HG03097 (cell line): Measurements from ENCODE around the gene FOXO1.
A peak's percentile ranks its signal among the peaks of the same experiment; 100 is the strongest.

Experiments used
- ATAC-seq: cut with Tn5 transposase; IDR thresholded peaks from one replicate; pipeline ENCODE4 v1.9.1; 2021; ENCODE audit not compliant: unreplicated experiment, low FRiP score

FOXO1 gene

GRCh38 chr13:40552895-40553294, 113.5 kb downstream of the FOXO1 start:
- no peak for ATAC-seq

- ATAC-seq, result no peak
Observed at GRCh38 chr13:40550130-40550529, 116.3 kb downstream of the FOXO1 start.

- no peak for ATAC-seq
Observed at GRCh38 chr13:40549500-40550094, 116.8 kb downstream of the FOXO1 start.

- ATAC-seq, result no peak
Observed at GRCh38 chr13:40547591-40548315, 118.7 kb downstream of the FOXO1 start.

- no peak for ATAC-seq
Observed at GRCh38 chr13:40546047-40546446, 120.4 kb downstream of the FOXO1 start.

GRCh38 chr13:40540328-40541044, 126.0 kb downstream of the FOXO1 start:
- ATAC-seq, result no peak

- ATAC-seq, result no peak
Observed at GRCh38 chr13:40539576-40540327, 126.7 kb downstream of the FOXO1 start.

GRCh38 chr13:40537146-40537895, 129.1 kb downstream of the FOXO1 start:
- no peak for ATAC-seq

- no peak for ATAC-seq
Observed at GRCh38 chr13:40536443-40537113, 129.9 kb downstream of the FOXO1 start.

GRCh38 chr13:40535345-40535836, 131.1 kb downstream of the FOXO1 start:
- ATAC-seq, result no peak

GRCh38 chr13:40534456-40534855, 132.0 kb downstream of the FOXO1 start:
- no peak for ATAC-seq

- ATAC-seq, result no peak
Observed at GRCh38 chr13:40533072-40533471, 133.4 kb downstream of the FOXO1 start.

GRCh38 chr13:40530961-40531360, 135.5 kb downstream of the FOXO1 start:
- no peak for ATAC-seq

- no peak for ATAC-seq
Observed at GRCh38 chr13:40528881-40529280, 137.6 kb downstream of the FOXO1 start.

- ATAC-seq, result no peak
Observed at GRCh38 chr13:40527914-40528313, 138.5 kb downstream of the FOXO1 start.

GRCh38 chr13:40522282-40522681, 144.2 kb downstream of the FOXO1 start:
- ATAC-seq, result no peak

- ATAC-seq, result no peak
Observed at GRCh38 chr13:40520916-40521315, 145.5 kb downstream of the FOXO1 start.

- no peak for ATAC-seq
Observed at GRCh38 chr13:40519637-40520036, 146.8 kb downstream of the FOXO1 start.

GRCh38 chr13:40518481-40518882, 148.0 kb downstream of the FOXO1 start:
- ATAC-seq, result peak; percentile 36
